Sigmoid colon (tissue), 7 donors: Measurements from ENCODE around the gene FCRL2. TPM values are rescaled to one million over a fixed set of nuclear protein-coding genes. Genes with fewer than 3 reads are reported as not detected.
"Not testable (repeated sequence)": the region's sequence is repeated elsewhere in the genome, so short reads cannot be mapped to it uniquely, and the experiment has no call there.

Experiments used
- DNase-seq: peaks from one replicate; pipeline ENCODE4 v3.0.0-alpha.2; 2019
- H3K27ac ChIP-seq, 4 donors: fragments of 200-600 bp; sonication (generic); one replicate each; pipeline ENCODE4 v1.5.1; 2016 to 2019; ENCODE audit warnings: mild to moderate bottlenecking in 1 of 4
- H3K27me3 ChIP-seq, 3 donors: fragments of 200-600 bp; sonication (generic); one replicate each; pipeline ENCODE4 v1.5.1; 2019; ENCODE audit warnings: mild to moderate bottlenecking in 1 of 3
- H3K36me3 ChIP-seq, 4 donors: fragments of 200-600 bp; sonication (generic); one replicate each; pipeline ENCODE4 v1.5.1; 2016 to 2019
- H3K4me1 ChIP-seq, 4 donors: fragments of 200-600 bp; sonication (generic); one replicate each; pipeline ENCODE4 v1.5.1; 2017 to 2019
- H3K4me3 ChIP-seq, 4 donors: fragments of 200-600 bp; sonication (generic); one replicate each; pipeline ENCODE4 v1.5.1; 2017 to 2019; ENCODE audit warnings: mild to moderate bottlenecking in 2 of 4, moderate library complexity in 1 of 4
- H3K9me3 ChIP-seq, 4 donors: fragments of 200-600 bp in 3 of 4; sonication (generic) in 3 of 4; one replicate each; pipeline versions ENCODE4 v1.5.1 to v1.6.1; 2013 to 2019
- CTCF ChIP-seq, 4 experiments: fragments of 450-650 bp in 3 of 4; fragments of 200-600 bp in 1 of 4; IDR thresholded peaks; one replicate each; pipeline ENCODE4 v1.5.1; 2016 to 2019; ENCODE audit warnings: antibody characterized with exemption in 4 of 4, mild to moderate bottlenecking in 3 of 4, moderate library complexity in 2 of 4
- EP300 ChIP-seq, 4 donors: sonication (generic); formaldehyde crosslinking; IDR thresholded peaks; one replicate each; pipeline ENCODE4 v1.6.1; 2017; ENCODE audit warnings: antibody characterized with exemption in 4 of 4
- POLR2A ChIP-seq, 2 donors: fragments of 450-650 bp; IDR thresholded peaks; one replicate each; pipeline ENCODE4 v1.6.1; 2016; ENCODE audit warnings: antibody characterized with exemption in 2 of 2, mild to moderate bottlenecking in 2 of 2, moderate library complexity in 2 of 2
- POLR2AphosphoS5 ChIP-seq, 4 donors: sonication (generic); formaldehyde crosslinking; IDR thresholded peaks; one replicate each; pipeline ENCODE4 v1.6.1; 2017; ENCODE audit warnings: antibody characterized with exemption in 4 of 4
- WGBS, 2 donors: extraction: QIAGEN DNeasy Blood & Tissue Kit; methylation state at CpG; one replicate each; pipeline ENCODE4 v1.1.7; 2013; 5-methylcytosine and 5-hydroxymethylcytosine counted together
- intact Hi-C: fragments of 100-400 bp; cut with DNase I; formaldehyde crosslinking; loops from one replicate; pipeline ENCODE4 v1.15.1; 2023
- polyA plus RNA-seq, 3 donors: library from polyadenylated mRNA; stranded (reverse); fragments of 200-250 nt; gene quantifications; one replicate each; pipeline ENCODE4 v1.2.3, GENCODE V29; 2013
- total RNA-seq, 4 donors: library from RNA; depleted of rRNA; stranded (reverse); fragments of >200 nt; gene quantifications; one replicate each; pipeline ENCODE4 v1.1.0, GENCODE V29; 2016
- donor health status: healthy with polysubstance abuse.
- donor health status: Bipolar disorder and iron deficiency.
- donor health status: healthy.

The FCRL2 gene
- total and polyA plus RNA-seq, 7 donors: 0.60 to 13.6 TPM; not detected in 5

GRCh38 chr1:157748262-157748817 lies 28.6 kb downstream of the FCRL2 start:
- Histone ChIP-seq H3K36me3 (no peaks in the 10 kb centered on the region), H3K4me1 (no peaks in the 10 kb centered on the region), H3K27ac (no peak overlapping the region), H3K9me3 (no peaks in the 10 kb centered on the region), H3K4me3 (no peak overlapping the region), H3K27me3 (no peaks in the 10 kb centered on the region)
- intact Hi-C loops: no loop called here
- TF ChIP-seq EP300 (IDR thresholded peaks at IDR 0.05): no peak
- TF ChIP-seq CTCF (IDR thresholded peaks at IDR 0.05): no peak
- no peak for TF ChIP-seq POLR2A (IDR thresholded peaks at IDR 0.05)
- TF ChIP-seq POLR2AphosphoS5 (IDR thresholded peaks at IDR 0.05): no peak
- no peak for DNase-seq
- 95 to 97% methylated on average over 3 of the region's 3 CpGs for WGBS, 2 donors

- WGBS, 2 donors: 70 to 71% methylated on average over 5 of the region's 5 CpGs
- no peak for DNase-seq
These were observed 37.6 kb downstream of the FCRL2 start for GRCh38 chr1:157739229-157739901.

GRCh38 chr1:157735991-157736390 lies 40.9 kb downstream of the FCRL2 start:
- H3K4me1 ChIP-seq, intact Hi-C loops, H3K4me3 ChIP-seq, H3K9me3 ChIP-seq, H3K36me3 ChIP-seq, H3K27ac ChIP-seq, DNase-seq, H3K27me3 ChIP-seq: not testable (repeated sequence)
- 80 to 89% methylated on average over 5 of the region's 5 CpGs for WGBS, 2 donors

More at GRCh38 chr1:157739229-157739901, 37.6 kb downstream of the FCRL2 start:
- TF ChIP-seq EP300 (IDR thresholded peaks at IDR 0.05): no peak
- TF ChIP-seq CTCF (IDR thresholded peaks at IDR 0.05): no peak
- no peak for TF ChIP-seq POLR2A (IDR thresholded peaks at IDR 0.05)
- no peak for TF ChIP-seq POLR2AphosphoS5 (IDR thresholded peaks at IDR 0.05)
- no peaks in the 10 kb centered on the region for H3K9me3 ChIP-seq
- no peaks in the 10 kb centered on the region for H3K4me1 ChIP-seq
- intact Hi-C loops: no loop called here
- no peaks in the 10 kb centered on the region for H3K27me3 ChIP-seq
- H3K36me3 ChIP-seq: no peaks in the 10 kb centered on the region
- no peak overlapping the region for H3K27ac ChIP-seq
- H3K4me3 ChIP-seq: no peak overlapping the region

DNA sequence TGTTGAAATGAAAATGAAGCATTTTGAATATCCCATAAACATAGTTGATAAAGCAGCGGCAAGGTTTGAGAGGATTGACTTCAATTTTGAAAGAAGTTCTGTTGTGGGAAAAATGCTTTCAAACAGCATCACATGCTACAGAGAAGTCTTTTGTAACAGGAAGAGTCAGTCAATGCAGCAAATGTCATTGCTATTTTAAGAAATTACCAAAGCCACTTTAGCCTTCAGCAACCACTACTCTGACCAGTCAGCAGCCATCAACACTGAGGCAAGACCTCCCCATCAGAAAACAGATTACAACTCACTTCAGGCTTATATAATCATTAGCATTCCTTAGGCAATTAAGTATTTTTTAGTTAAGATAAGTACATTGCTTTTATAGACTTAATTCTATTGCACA lies 42.6 kb downstream of the FCRL2 start:
- intact Hi-C loops: no loop called here
- Histone ChIP-seq H3K27me3 (no peaks in the 10 kb centered on the region), H3K36me3 (no peaks in the 10 kb centered on the region), H3K27ac (no peak overlapping the region), H3K4me3 (no peak overlapping the region), H3K9me3 (no peaks in the 10 kb centered on the region), H3K4me1 (no peaks in the 10 kb centered on the region)
- no peak for TF ChIP-seq POLR2AphosphoS5 (IDR thresholded peaks at IDR 0.05)
- no peak for TF ChIP-seq CTCF (IDR thresholded peaks at IDR 0.05)
- no peak for TF ChIP-seq POLR2A (IDR thresholded peaks at IDR 0.05)
- TF ChIP-seq EP300 (IDR thresholded peaks at IDR 0.05): no peak
- DNase-seq: no peak
- WGBS, 2 donors: 68 to 87% methylated on average over 1 of the region's 1 CpG

DNA sequence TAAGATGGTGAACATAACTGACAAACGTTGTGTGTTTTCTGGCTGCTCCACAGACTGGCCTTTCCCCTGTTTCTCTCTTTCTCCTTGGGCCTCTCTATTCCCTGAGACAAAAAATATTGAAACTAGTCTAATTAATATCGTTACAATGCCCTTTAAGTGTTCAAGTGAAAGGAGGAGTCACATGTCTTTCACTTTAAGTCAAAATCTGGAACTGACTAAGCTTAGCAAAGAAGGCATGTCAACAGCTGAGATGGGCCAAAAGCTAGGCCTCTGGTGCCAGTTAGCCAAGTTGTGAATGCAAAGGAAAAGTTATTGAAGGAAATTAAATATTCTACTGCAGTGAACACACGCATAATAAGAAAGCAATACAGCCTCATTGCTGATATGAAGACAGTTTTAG lies 44.2 kb downstream of the FCRL2 start:
- TF ChIP-seq EP300 (IDR thresholded peaks at IDR 0.05): no peak
- TF ChIP-seq POLR2AphosphoS5 (IDR thresholded peaks at IDR 0.05): no peak
- no peak for TF ChIP-seq CTCF (IDR thresholded peaks at IDR 0.05)
- no peak for TF ChIP-seq POLR2A (IDR thresholded peaks at IDR 0.05)
- Histone ChIP-seq H3K4me1 (no peaks in the 10 kb centered on the region), H3K36me3 (no peaks in the 10 kb centered on the region), H3K4me3 (no peak overlapping the region), H3K27ac (no peak overlapping the region), H3K9me3 (peaks cover 0 to 3% (median 0%) of the 10 kb centered on the region in 4 donors), H3K27me3 (no peaks in the 10 kb centered on the region)
- WGBS, 2 donors: 70 to 76% methylated on average over 3 of the region's 3 CpGs
- DNase-seq: no peak
- intact Hi-C loops: no loop called here
